Measurements from ENCODE around the gene DMWD.
"Not testable (repeated sequence)": the region's sequence is repeated elsewhere in the genome, so short reads cannot be mapped to it uniquely, and the experiment has no call there.

DMWD gene

DNA sequence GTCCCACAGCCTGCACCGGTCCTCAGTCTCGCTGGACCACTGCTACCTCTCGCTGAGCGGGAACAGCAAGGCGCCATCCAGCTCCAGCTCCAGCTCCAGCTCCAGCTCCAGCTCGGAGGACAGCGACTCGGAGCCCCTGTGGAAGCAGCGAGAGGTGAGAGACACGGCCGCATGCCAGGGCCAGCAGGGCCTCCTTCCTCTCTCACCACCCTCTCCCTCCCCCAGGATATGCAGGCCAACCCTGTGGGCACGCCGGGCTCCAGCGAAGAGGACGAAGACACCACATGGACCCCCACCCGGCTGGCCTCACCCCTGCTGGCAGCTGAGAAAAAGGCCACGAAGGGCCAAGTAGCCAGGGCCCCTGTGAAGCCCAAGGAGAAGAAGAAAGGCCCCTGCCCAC is 30.9 kb downstream of the DMWD start:
- no peak for DNase-seq (ENCODE audit: low read depth)
- TF ChIP-seq, protein P1, sequence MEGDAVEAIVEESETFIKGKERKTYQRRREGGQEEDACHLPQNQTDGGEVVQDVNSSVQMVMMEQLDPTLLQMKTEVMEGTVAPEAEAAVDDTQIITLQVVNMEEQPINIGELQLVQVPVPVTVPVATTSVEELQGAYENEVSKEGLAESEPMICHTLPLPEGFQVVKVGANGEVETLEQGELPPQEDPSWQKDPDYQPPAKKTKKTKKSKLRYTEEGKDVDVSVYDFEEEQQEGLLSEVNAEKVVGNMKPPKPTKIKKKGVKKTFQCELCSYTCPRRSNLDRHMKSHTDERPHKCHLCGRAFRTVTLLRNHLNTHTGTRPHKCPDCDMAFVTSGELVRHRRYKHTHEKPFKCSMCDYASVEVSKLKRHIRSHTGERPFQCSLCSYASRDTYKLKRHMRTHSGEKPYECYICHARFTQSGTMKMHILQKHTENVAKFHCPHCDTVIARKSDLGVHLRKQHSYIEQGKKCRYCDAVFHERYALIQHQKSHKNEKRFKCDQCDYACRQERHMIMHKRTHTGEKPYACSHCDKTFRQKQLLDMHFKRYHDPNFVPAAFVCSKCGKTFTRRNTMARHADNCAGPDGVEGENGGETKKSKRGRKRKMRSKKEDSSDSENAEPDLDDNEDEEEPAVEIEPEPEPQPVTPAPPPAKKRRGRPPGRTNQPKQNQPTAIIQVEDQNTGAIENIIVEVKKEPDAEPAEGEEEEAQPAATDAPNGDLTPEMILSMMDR (conservative IDR thresholded peaks at IDR 0.05; ENCODE audit: low read depth, low read length): no peak
- H3K4me3 ChIP-seq (ENCODE audit: low read length): no peak overlapping the region

DNA sequence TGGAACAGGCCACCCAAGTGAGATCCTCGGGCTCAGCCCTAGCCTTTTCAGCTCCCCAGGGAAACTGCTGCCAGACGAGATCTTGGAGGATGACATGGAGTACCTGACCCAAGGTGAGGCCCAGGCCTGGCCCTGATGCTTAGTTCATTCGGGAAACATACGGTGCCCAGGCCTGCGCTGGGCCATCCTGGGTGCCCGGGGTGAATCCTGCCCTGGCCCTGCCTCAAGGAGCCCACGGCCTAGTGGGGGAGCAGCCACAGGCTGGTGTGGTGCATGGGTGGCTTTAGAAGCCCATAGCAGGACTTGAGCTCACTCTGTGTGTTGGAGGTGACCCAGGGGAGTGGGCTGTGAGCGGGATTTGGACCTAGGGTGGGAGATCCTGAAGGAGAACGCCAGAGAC is 33.7 kb downstream of the DMWD start:
- DNase-seq (ENCODE audit: low read depth): no peak
- TF ChIP-seq, protein P1 (conservative IDR thresholded peaks at IDR 0.05; ENCODE audit: low read depth, low read length): no peak
- no peak overlapping the region for H3K4me3 ChIP-seq (ENCODE audit: low read length)

DNA sequence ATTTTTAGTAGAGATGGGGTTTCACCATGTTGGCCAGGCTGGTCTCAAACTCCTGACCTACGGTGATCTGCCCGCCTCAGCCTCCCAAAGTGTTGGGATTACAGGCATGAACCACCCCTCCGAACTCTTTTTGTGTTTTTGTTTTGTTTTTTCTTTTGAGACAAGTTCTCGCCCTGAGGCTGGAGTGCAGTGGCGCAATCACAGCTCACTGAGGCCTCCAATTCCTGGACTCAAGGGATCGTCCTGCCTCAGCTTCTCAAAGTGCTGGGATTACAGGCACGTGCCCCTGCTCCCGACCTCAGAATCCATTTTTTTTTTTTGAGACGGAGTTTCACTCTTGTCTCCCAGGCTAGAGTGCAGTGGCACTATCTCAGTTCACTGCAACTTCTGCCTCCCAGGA is 35.0 kb downstream of the DMWD start:
- no peak for DNase-seq (ENCODE audit: low read depth)
- TF ChIP-seq, protein P1 (conservative IDR thresholded peaks at IDR 0.05; ENCODE audit: low read depth, low read length): no peak
- H3K4me3 ChIP-seq (ENCODE audit: low read length): no peak overlapping the region

DNA sequence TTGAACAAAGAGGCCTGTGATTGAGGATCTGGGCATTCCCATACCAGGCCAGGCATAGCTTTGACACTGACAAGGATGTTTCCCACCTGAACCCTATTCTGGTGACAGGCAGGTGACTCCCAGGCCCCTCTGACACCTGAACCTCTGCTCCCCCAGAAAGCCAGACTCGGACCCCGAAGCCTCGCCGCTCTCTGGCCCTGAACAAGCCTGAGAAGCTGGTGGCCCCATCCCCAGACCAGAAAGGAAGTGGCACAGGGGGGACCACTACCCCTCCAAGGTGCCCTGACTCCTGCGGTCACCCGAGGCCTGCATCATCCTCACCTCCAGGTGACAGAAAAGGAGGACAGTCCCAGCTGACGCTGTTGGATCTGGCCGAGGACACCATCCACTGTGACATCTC is 38.3 kb downstream of the DMWD start:
- DNase-seq (ENCODE audit: low read depth): no peak
- TF ChIP-seq, protein P1 (conservative IDR thresholded peaks at IDR 0.05; ENCODE audit: low read depth, low read length): no peak
- H3K4me3 ChIP-seq (ENCODE audit: low read length): no peak overlapping the region

DNA sequence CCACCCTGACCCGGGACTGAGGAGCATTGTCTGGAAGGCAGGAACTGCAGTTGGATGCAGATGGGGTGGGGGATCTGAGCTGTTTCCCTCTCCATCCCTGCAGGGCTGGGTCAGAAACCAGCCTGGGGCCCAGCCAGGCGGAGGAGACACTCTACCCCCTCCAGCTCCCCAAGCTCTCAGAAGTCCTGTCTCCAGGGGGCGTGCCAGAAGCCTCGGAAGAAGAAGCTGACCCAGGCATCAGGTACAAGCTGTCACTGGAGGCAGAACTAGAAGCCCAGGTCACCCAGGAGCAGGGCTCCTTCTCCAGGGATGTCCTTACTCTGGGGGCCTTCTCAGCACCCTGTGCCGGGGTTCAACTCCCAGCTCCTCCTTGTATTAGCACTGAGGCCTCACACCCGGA is 39.1 kb downstream of the DMWD start:
- TF ChIP-seq, protein P1 (conservative IDR thresholded peaks at IDR 0.05; ENCODE audit: low read depth, low read length): peak; percentile 30
- DNase-seq (ENCODE audit: low read depth): no peak
- no peak overlapping the region for H3K4me3 ChIP-seq (ENCODE audit: low read length)

DNA sequence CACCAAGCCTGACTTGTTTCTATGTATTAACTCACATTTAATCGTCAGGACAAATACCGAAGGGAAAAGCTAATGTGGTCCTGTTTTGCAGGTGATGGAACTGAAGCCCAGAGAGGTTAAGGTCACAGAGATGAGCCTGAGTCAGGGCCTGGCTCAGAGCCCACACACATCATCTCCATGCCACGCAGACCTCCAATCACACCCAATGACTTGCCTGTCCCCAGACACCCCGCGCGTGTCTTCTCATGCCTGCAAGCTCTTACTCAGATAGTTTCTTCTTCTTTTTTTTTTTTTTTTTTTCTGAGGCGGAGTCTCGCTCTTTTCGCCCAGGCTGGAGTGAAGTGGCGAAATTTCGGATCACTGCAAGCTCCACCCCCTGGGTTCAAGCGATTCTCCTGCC is 40.0 kb downstream of the DMWD start:
- DNase-seq (ENCODE audit: low read depth): no peak
- TF ChIP-seq, protein P1 (conservative IDR thresholded peaks at IDR 0.05; ENCODE audit: low read depth, low read length): no peak
- no peak overlapping the region for H3K4me3 ChIP-seq (ENCODE audit: low read length)

DNA sequence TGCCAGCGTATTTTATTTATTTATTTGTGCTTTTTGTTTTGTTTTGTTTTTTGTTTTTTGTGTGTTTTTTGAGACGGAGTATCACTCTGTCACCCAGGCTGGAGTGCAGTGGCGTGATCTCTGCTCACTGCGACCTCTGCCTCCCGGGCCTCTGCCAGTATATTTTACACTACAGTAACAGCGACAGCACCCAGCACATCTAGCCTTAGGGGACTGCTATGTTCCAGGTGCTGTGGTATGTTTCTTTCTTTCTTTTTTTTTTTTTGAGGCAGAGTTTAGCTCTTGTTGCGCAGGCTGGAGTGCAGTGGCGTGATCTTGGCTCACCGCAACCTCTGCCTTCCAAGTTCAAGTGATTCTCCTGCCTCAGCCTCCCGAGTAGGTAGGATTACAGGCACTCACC is 41.2 kb downstream of the DMWD start:
- H3K4me3 ChIP-seq (ENCODE audit: low read length); DNase-seq (ENCODE audit: low read depth): not testable (repeated sequence)

DNA sequence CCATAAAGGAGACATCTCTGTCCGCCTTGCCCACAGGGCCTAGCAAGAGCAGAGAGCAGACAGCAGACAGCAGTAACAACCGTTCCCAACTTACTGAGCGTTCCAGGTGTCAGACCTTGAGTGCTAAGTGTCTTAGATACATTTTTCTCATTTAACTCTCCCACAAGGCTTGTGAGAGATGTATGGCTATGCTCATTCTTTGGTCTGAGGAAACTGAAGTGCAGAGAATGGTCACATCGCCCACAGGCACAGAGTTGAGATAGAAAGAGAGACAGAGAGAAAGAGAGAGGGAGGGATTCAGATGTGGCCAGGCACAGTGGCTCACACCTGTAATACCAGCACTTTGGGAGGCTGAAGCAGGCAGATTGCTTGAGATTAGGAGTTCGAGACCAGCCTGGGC is 45.1 kb downstream of the DMWD start:
- H3K4me3 ChIP-seq (ENCODE audit: low read length): no peak overlapping the region
- no peak for DNase-seq (ENCODE audit: low read depth)
- TF ChIP-seq, protein P1 (conservative IDR thresholded peaks at IDR 0.05; ENCODE audit: low read depth, low read length): no peak

Measured in retinal pigment epithelial cell (primary cell).